RCC 7860 (cell line): Measurements from ENCODE around the gene SORBS2.
"Not testable (repeated sequence)": the region's sequence is repeated elsewhere in the genome, so short reads cannot be mapped to it uniquely, and the experiment has no call there.

Source experiments
- DNase-seq: peaks from one replicate; pipeline ENCODE4 v3.0.0-alpha.2; 2015; ENCODE audit warnings: low spot score
- FAIRE-seq: peaks from 2 replicates; lab custom pipeline; 2012; peaks lifted over from hg19 to GRCh38; lab: Jason Lieb, UNC

Gene SORBS2

GRCh38 chr4:185565696-185566095 is 246.3 kb downstream of the SORBS2 start:
- DNase-seq (no peak), FAIRE-seq (no peak)

GRCh38 chr4:185564349-185564748 is 247.6 kb downstream of the SORBS2 start:
- DNase-seq (no peak), FAIRE-seq (no peak)

GRCh38 chr4:185562531-185562930 is 249.5 kb downstream of the SORBS2 start:
- DNase-seq (no peak), FAIRE-seq (no peak)

GRCh38 chr4:185560316-185560715 is 251.7 kb downstream of the SORBS2 start:
- FAIRE-seq (no peak), DNase-seq (no peak)

- FAIRE-seq (peak; percentile 50), DNase-seq (peak; percentile 61)
Observed at GRCh38 chr4:185559915-185560281, 252.1 kb downstream of the SORBS2 start.

- DNase-seq, FAIRE-seq: not testable (repeated sequence)
Observed at GRCh38 chr4:185559251-185559914, 252.6 kb downstream of the SORBS2 start.

- no peak for FAIRE-seq
- no peak for DNase-seq
Observed at GRCh38 chr4:185554365-185555126, 257.4 kb downstream of the SORBS2 start.

GRCh38 chr4:185552254-185552653 is 259.7 kb downstream of the SORBS2 start:
- DNase-seq (no peak), FAIRE-seq (no peak)

- no peak for FAIRE-seq
- DNase-seq = no peak
Observed at GRCh38 chr4:185550933-185551332, 261.1 kb downstream of the SORBS2 start.

GRCh38 chr4:185549095-185549639 is 262.8 kb downstream of the SORBS2 start:
- no peak for DNase-seq
- no peak for FAIRE-seq

GRCh38 chr4:185548587-185548986 is 263.4 kb downstream of the SORBS2 start:
- FAIRE-seq (no peak), DNase-seq (no peak)

GRCh38 chr4:185546335-185546734 is 265.7 kb downstream of the SORBS2 start:
- no peak for DNase-seq
- no peak for FAIRE-seq

- no peak for FAIRE-seq
- no peak for DNase-seq
Observed at GRCh38 chr4:185542626-185543315, 269.2 kb downstream of the SORBS2 start.

GRCh38 chr4:185541251-185541727 is 270.7 kb downstream of the SORBS2 start:
- no peak for FAIRE-seq
- no peak for DNase-seq

- no peak for FAIRE-seq
- no peak for DNase-seq
Observed at GRCh38 chr4:185540487-185541120, 271.4 kb downstream of the SORBS2 start.

GRCh38 chr4:185540040-185540439 is 272.0 kb downstream of the SORBS2 start:
- FAIRE-seq (no peak), DNase-seq (no peak)

GRCh38 chr4:185538806-185539205 is 273.2 kb downstream of the SORBS2 start:
- DNase-seq = no peak
- FAIRE-seq = no peak

- no peak for FAIRE-seq
- no peak for DNase-seq
Observed at GRCh38 chr4:185536411-185536709, 275.6 kb downstream of the SORBS2 start.

GRCh38 chr4:185535612-185536410 is 276.2 kb downstream of the SORBS2 start:
- no peak for FAIRE-seq
- DNase-seq = no peak
